HepG2 (cell line): ENCODE data around the gene SDK2. TPM values are rescaled to one million over a fixed set of nuclear protein-coding genes. Genes with fewer than 3 reads are reported as not detected.

ENCODE experiments used
- ATAC-seq: fragments of 200-7000 bp; cut with Tn5 transposase; 3 replicates; pipeline ENCODE4 v1.9.1; 2020; ENCODE audit warnings: mild to moderate bottlenecking, moderate library complexity
- BruUV-seq: library from RNA; stranded (reverse); fragments of 400-500 nt; replicated peaks from 2 replicates; lab custom pipeline; 2021; lab: Mats Ljungman, UMichigan
- CTCF ChIA-PET: fragments of 300-600 bp; formaldehyde crosslinking; extraction: SDS; loops from one replicate; lab custom pipeline; 2021; ENCODE audit warnings: low total read pairs, inconsistent platforms, low intra/inter-chr PET ratio; lab: Yijun Ruan, JAX
- POLR2A ChIA-PET: fragments of 350-600 bp; sonication (Branson Sonifier 250); formaldehyde crosslinking; loops from one replicate; lab custom pipeline; 2020; ENCODE audit warnings: antibody characterized with exemption, inconsistent platforms; lab: Yijun Ruan, JAX
- DNase-seq: peaks from one replicate; pipeline ENCODE4 v3.0.0-alpha.2; 2015; ENCODE audit warnings: low spot score
- FAIRE-seq: peaks from 3 replicates; lab custom pipeline; 2011; peaks lifted over from hg19 to GRCh38; lab: Jason Lieb, UNC
- H2AFZ ChIP-seq: one replicate; pipeline ENCODE4 v1.6.1; 2011; ENCODE audit warnings: low read length, inconsistent platforms
- H3K27ac ChIP-seq: fragments of 300-600 bp; 3 replicates; pipeline ENCODE4 v1.8.0; 2011; ENCODE audit warnings: mixed run types, mild to moderate bottlenecking, mixed read lengths, low read length, inconsistent platforms; ENCODE audit not compliant: insufficient read depth; ENCODE audit errors: extremely low read length
- H3K27me3 ChIP-seq, 2 experiments: fragments of 200-600 bp in 1 of 2; 2 replicates in 1 of 2; 3 replicates in 1 of 2; pipeline versions ENCODE4 v1.6.0 to v1.8.0; 2011; ENCODE audit warnings: low read length in 2 of 2, mild to moderate bottlenecking in 2 of 2, moderate library complexity in 2 of 2, inconsistent platforms in 1 of 2; ENCODE audit not compliant: insufficient read depth in 2 of 2, control insufficient read depth in 1 of 2
- H3K36me3 ChIP-seq, 2 experiments: fragments of 200-600 bp in 1 of 2; replicated peaks in 1 of 2; 2 replicates in 1 of 2; 3 replicates in 1 of 2; pipeline versions ENCODE4 v1.5.1 to v1.8.0; 2011; ENCODE audit warnings: low read length in 2 of 2, inconsistent platforms in 1 of 2; ENCODE audit not compliant: insufficient read depth in 2 of 2, control insufficient read depth in 1 of 2
- H3K4me1 ChIP-seq: 2 replicates; pipeline ENCODE4 v1.5.1; 2012; ENCODE audit warnings: low read length, inconsistent platforms; ENCODE audit not compliant: insufficient read depth
- H3K4me2 ChIP-seq: 2 replicates; pipeline ENCODE4 v1.6.0; 2011; ENCODE audit warnings: low read depth, low read length, inconsistent platforms
- H3K4me3 ChIP-seq, 3 experiments: fragments of 200-600 bp in 1 of 3; sonication (generic), shearing (Covaris generic) in 1 of 3; replicated peaks in 1 of 3; 2 replicates each; pipeline ENCODE4 v1.5.1; 2011 to 2016; ENCODE audit warnings: low read length in 3 of 3, inconsistent platforms in 2 of 3, low read depth in 2 of 3, mild to moderate bottlenecking in 2 of 3, control low read depth in 1 of 3, mixed read lengths in 1 of 3; ENCODE audit not compliant: insufficient read depth in 1 of 3
- H3K79me2 ChIP-seq: one replicate; pipeline ENCODE4 v1.6.1; 2011; ENCODE audit warnings: low read length, inconsistent platforms; ENCODE audit not compliant: insufficient read depth
- H3K9ac ChIP-seq: 2 replicates; pipeline ENCODE4 v1.6.0; 2011; ENCODE audit warnings: mild to moderate bottlenecking, low read depth, low read length, inconsistent platforms; ENCODE audit not compliant: insufficient read depth
- H3K9me3 ChIP-seq: 2 replicates; pipeline ENCODE4 v1.5.1; 2012; ENCODE audit warnings: mild to moderate bottlenecking, low read length
- H4K20me1 ChIP-seq: 2 replicates; pipeline ENCODE4 v1.6.0; 2011; ENCODE audit warnings: inconsistent platforms, mild to moderate bottlenecking, low read length, moderate library complexity; ENCODE audit not compliant: insufficient read depth
- HDAC6 ChIP-seq: fragments of 200-600 bp; sonication (generic); IDR thresholded peaks from 2 replicates; pipeline ENCODE4 v1.7.0; 2017; ENCODE audit warnings: mild to moderate bottlenecking, antibody characterized with exemption, low read length, low read depth
- HNF4A ChIP-seq: sonication (generic); formaldehyde crosslinking; IDR thresholded peaks from 2 replicates; pipeline ENCODE4 v1.4.0; 2020; ENCODE audit warnings: missing genetic modification reagents
- MLLT10 ChIP-seq: sonication (generic); formaldehyde crosslinking; IDR thresholded peaks from 2 replicates; pipeline ENCODE4 v1.4.0; 2020; ENCODE audit warnings: missing genetic modification reagents
- ZNF232 ChIP-seq: sonication (generic); formaldehyde crosslinking; IDR thresholded peaks from 2 replicates; pipeline ENCODE4 v1.4.0; 2020; ENCODE audit warnings: missing genetic modification reagents, borderline replicate concordance
- ZNF629 ChIP-seq: sonication (generic); formaldehyde crosslinking; conservative IDR thresholded peaks from 2 replicates; pipeline ENCODE4 v1.5.0; 2020; ENCODE audit warnings: missing genetic modification reagents
- ZNF678 ChIP-seq: sonication (generic); formaldehyde crosslinking; IDR thresholded peaks from 2 replicates; pipeline ENCODE4 v1.4.0; 2020; ENCODE audit warnings: mild to moderate bottlenecking, missing genetic modification reagents
- WGBS: methylation state at CpG from one replicate; pipeline ENCODE4 v1.1.6; 2017; ENCODE audit warnings: low lambda C conversion rate; 5-methylcytosine and 5-hydroxymethylcytosine counted together
- in situ Hi-C: cut with HindIII; loops from 2 replicates; pipeline ENCODE4 v1.10.0; 2017; ENCODE audit warnings: low pct_unique_long_range_greater_than_20kb; ENCODE audit not compliant: extremely low pct_ligation_motif_present
- intact Hi-C: fragments of 100-400 bp; cut with micrococcal nuclease; formaldehyde crosslinking; loops from one replicate; pipeline ENCODE4 v1.10.0; 2022; ENCODE audit not compliant: unreplicated experiment
- polyA plus RNA-seq, 8 experiments: library from polyadenylated mRNA; depleted of rRNA in 3 of 8; stranded (reverse) in 7 of 8; unstranded in 1 of 8; fragments of >200 nt; fragmentation: Illumina TruSeq in 4 of 8; extraction: Trizol in 4 of 8; gene quantifications; 2 replicates each; pipeline versions ENCODE4 v1.2.1 to v1.2.3, GENCODE V29; 2011 to 2016; ENCODE audit warnings: low read depth in 4 of 8, missing spikeins in 1 of 8, mixed read lengths in 1 of 8; ENCODE audit not compliant: insufficient read depth in 1 of 8
- total RNA-seq, 5 experiments: library from RNA; depleted of rRNA; stranded (reverse); fragments of >200 nt; fragmentation: Illumina TruSeq; extraction: Trizol; gene quantifications; 2 replicates each; pipeline ENCODE4 v1.2.3, GENCODE V29; 2016; ENCODE audit warnings: low read depth in 1 of 5
- TF ChIP-seq, protein P1 (sequence below): sonication (generic); formaldehyde crosslinking; IDR thresholded peaks from 2 replicates; pipeline ENCODE4 v1.4.0; 2020; ENCODE audit warnings: missing genetic modification reagents
- TF ChIP-seq, protein P2 (sequence below): sonication (generic); formaldehyde crosslinking; IDR thresholded peaks from 2 replicates; pipeline ENCODE4 v1.5.0; 2020; ENCODE audit warnings: mild to moderate bottlenecking, missing genetic modification reagents

The SDK2 gene
- total and polyA plus RNA-seq, 2 of the 13 experiments (the other 11 are each of a cell fraction or from before 2014, with no cell fraction given), result not detected

DNA sequence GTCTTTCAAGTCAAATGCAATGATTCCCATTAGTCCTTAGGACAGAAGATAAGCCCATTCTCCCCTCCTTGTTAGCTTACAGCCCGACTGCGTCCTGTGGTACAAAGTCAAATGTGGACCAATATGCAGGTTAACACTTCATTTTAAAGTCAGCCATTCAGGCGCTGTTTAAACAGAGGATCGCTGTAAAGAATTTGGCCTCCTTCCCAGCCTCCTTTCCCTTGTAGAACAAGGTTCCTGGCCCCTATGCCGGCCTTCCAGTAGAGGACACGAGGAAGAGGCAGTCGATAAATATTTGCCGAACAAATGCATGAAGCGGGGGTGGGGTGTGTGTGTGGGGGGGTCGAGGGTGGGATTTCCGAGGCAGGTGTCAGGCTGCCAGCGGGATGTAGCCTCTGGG lies 4.3 kb downstream of the SDK2 start:
- no peak for FAIRE-seq
- POLR2A ChIA-PET, result no interaction called here
- intact Hi-C loops, result no loop called here
- no peaks in the 10 kb centered on the region for H3K36me3 ChIP-seq
- TF ChIP-seq HNF4A (CRISPR knock-in tag) (0 out of 2 replicates have a peak, but pooled peaks have one; percentile 12), HDAC6 (no peak), ZNF678 (CRISPR knock-in tag) (no peak), MLLT10 (CRISPR knock-in tag) (no peak), ZNF629 (CRISPR knock-in tag) (0 out of 2 replicates have a peak, but pooled peaks have one; percentile 9), ZNF232 (CRISPR knock-in tag) (0 out of 2 replicates have a peak, but pooled peaks have one; percentile 45)
- TF ChIP-seq, protein P1, sequence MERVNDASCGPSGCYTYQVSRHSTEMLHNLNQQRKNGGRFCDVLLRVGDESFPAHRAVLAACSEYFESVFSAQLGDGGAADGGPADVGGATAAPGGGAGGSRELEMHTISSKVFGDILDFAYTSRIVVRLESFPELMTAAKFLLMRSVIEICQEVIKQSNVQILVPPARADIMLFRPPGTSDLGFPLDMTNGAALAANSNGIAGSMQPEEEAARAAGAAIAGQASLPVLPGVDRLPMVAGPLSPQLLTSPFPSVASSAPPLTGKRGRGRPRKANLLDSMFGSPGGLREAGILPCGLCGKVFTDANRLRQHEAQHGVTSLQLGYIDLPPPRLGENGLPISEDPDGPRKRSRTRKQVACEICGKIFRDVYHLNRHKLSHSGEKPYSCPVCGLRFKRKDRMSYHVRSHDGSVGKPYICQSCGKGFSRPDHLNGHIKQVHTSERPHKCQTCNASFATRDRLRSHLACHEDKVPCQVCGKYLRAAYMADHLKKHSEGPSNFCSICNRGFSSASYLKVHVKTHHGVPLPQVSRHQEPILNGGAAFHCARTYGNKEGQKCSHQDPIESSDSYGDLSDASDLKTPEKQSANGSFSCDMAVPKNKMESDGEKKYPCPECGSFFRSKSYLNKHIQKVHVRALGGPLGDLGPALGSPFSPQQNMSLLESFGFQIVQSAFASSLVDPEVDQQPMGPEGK (CRISPR knock-in tag), result 0 out of 2 replicates have a peak, but pooled peaks have one; percentile 21
- TF ChIP-seq, protein P2, sequence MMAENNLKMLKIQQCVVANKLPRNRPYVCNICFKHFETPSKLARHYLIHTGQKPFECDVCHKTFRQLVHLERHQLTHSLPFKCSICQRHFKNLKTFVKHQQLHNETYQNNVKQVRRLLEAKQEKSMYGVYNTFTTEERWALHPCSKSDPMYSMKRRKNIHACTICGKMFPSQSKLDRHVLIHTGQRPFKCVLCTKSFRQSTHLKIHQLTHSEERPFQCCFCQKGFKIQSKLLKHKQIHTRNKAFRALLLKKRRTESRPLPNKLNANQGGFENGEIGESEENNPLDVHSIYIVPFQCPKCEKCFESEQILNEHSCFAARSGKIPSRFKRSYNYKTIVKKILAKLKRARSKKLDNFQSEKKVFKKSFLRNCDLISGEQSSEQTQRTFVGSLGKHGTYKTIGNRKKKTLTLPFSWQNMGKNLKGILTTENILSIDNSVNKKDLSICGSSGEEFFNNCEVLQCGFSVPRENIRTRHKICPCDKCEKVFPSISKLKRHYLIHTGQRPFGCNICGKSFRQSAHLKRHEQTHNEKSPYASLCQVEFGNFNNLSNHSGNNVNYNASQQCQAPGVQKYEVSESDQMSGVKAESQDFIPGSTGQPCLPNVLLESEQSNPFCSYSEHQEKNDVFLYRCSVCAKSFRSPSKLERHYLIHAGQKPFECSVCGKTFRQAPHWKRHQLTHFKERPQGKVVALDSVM (CRISPR knock-in tag), result peak; percentile 86
- TF ChIP-seq, all 625 proteins: peak for 5
- WGBS, result 2% methylated on average over 12 of the region's 12 CpGs
- H3K9ac ChIP-seq, result no peak overlapping the region
- no peak overlapping the region for H3K4me3 ChIP-seq
- no peak overlapping the region for H2AFZ ChIP-seq
- CTCF ChIA-PET, result no interaction called here
- peaks cover 26 to 72% of the 10 kb centered on the region in 2 experiments for H3K27me3 ChIP-seq
- DNase-seq (peak; percentile 33), ATAC-seq (no peak)
- H3K4me2 ChIP-seq, result no peak overlapping the region
- peaks cover 5% of the 10 kb centered on the region; the same call in 1 of the 2 replicates for H3K4me1 ChIP-seq
- no TSS peak for BruUV-seq
- in situ Hi-C loops, result loop anchor here (10.0 kb wide), 1 partner anchor 315 kb away; no protein-coding TSS in a partner anchor
- no peaks in the 10 kb centered on the region for H3K9me3 ChIP-seq
- no peak overlapping the region for H3K27ac ChIP-seq
- no peaks in the 10 kb centered on the region; the same call in 1 of the 2 replicates for H4K20me1 ChIP-seq
- no peaks in the 10 kb centered on the region for H3K79me2 ChIP-seq
